ENCODE measurements around the gene USP17L21. TPM values are rescaled to one million over a fixed set of nuclear protein-coding genes. Genes with fewer than 3 reads are reported as not detected.
"Not testable (repeated sequence)": the region's sequence is repeated elsewhere in the genome, so short reads cannot be mapped to it uniquely, and the experiment has no call there.

The USP17L21 gene
- total RNA-seq (2021; ENCODE audit: unreplicated experiment): not detected
- polyA plus RNA-seq (2012; ENCODE audit: insufficient read length): not detected
- Bru-seq, nascent RNA: not detected
- not detected for BruChase-seq, experiment 1, labeled RNA remaining after a 2-hour chase
- BruChase-seq, experiment 2, labeled RNA remaining after a 6-hour chase: not detected
- long read RNA-seq: 0 reads

GRCh38 chr4:9262572-9262971 is at the start of gene USP17L21:
USP17L21 (plus strand) TSS chr4:9262872; CDS start chr4:9262872, 0 bp downstream.
- ATAC-seq; H3K4me3 ChIP-seq (ENCODE audit: low read depth in 2 of 2, low read length in 2 of 2); H3K4me1 ChIP-seq (ENCODE audit: control insufficient read depth, insufficient read depth, low read length); H3K27me3 ChIP-seq (ENCODE audit: control insufficient read depth, insufficient read depth, low read length); H3K36me3 ChIP-seq (ENCODE audit: control insufficient read depth, insufficient read depth, low read length); BruUV-seq (replicated peaks); intact Hi-C loops (cut with micrococcal nuclease; ENCODE audit: unreplicated experiment); H3K27ac ChIP-seq (ENCODE audit: low read length); POLR2A ChIA-PET; H3K9me3 ChIP-seq (ENCODE audit: control insufficient read depth, insufficient read depth, low read depth, low read length); DNase-seq (ENCODE audit: low read depth, low spot score); CTCF ChIA-PET; in situ Hi-C loops (cut with HindIII; ENCODE audit: low pct_unique_long_range_greater_than_20kb, low sequenced_read_pairs): not testable (repeated sequence)

- H3K36me3 ChIP-seq (ENCODE audit: control insufficient read depth, insufficient read depth, low read length); H3K4me1 ChIP-seq (ENCODE audit: control insufficient read depth, insufficient read depth, low read length); H3K27me3 ChIP-seq (ENCODE audit: control insufficient read depth, insufficient read depth, low read length); DNase-seq (ENCODE audit: low read depth, low spot score); H3K27ac ChIP-seq (ENCODE audit: low read length); intact Hi-C loops (cut with micrococcal nuclease; ENCODE audit: unreplicated experiment); BruUV-seq (replicated peaks); POLR2A ChIA-PET; H3K9me3 ChIP-seq (ENCODE audit: control insufficient read depth, insufficient read depth, low read depth, low read length); H3K4me3 ChIP-seq (ENCODE audit: low read depth in 2 of 2, low read length in 2 of 2); in situ Hi-C loops (cut with HindIII; ENCODE audit: low pct_unique_long_range_greater_than_20kb, low sequenced_read_pairs); CTCF ChIA-PET; ATAC-seq: not testable (repeated sequence)
Measured at GRCh38 chr4:9214701-9215100, 48.0 kb upstream of the USP17L21 start.

- DNase-seq (ENCODE audit: low read depth, low spot score); H3K9me3 ChIP-seq (ENCODE audit: control insufficient read depth, insufficient read depth, low read depth, low read length); intact Hi-C loops (cut with micrococcal nuclease; ENCODE audit: unreplicated experiment); H3K4me3 ChIP-seq (ENCODE audit: low read depth in 2 of 2, low read length in 2 of 2); ATAC-seq; in situ Hi-C loops (cut with HindIII; ENCODE audit: low pct_unique_long_range_greater_than_20kb, low sequenced_read_pairs); H3K27ac ChIP-seq (ENCODE audit: low read length); H3K36me3 ChIP-seq (ENCODE audit: control insufficient read depth, insufficient read depth, low read length); H3K4me1 ChIP-seq (ENCODE audit: control insufficient read depth, insufficient read depth, low read length); H3K27me3 ChIP-seq (ENCODE audit: control insufficient read depth, insufficient read depth, low read length); CTCF ChIA-PET; POLR2A ChIA-PET; BruUV-seq (replicated peaks): not testable (repeated sequence)
Measured at GRCh38 chr4:9215105-9215504, 47.6 kb upstream of the USP17L21 start, which contains the start of gene USP17L11. USP17L11 (plus strand) TSS chr4:9215405; CDS start chr4:9215405, 0 bp downstream.

GRCh38 chr4:9219852-9220251 is 42.8 kb upstream of the USP17L21 start, which contains the start of gene USP17L12:
USP17L12 (plus strand) TSS chr4:9220152; CDS start chr4:9220152, 0 bp downstream.
- CTCF ChIA-PET; H3K9me3 ChIP-seq (ENCODE audit: control insufficient read depth, insufficient read depth, low read depth, low read length); POLR2A ChIA-PET; H3K4me1 ChIP-seq (ENCODE audit: control insufficient read depth, insufficient read depth, low read length); intact Hi-C loops (cut with micrococcal nuclease; ENCODE audit: unreplicated experiment); H3K36me3 ChIP-seq (ENCODE audit: control insufficient read depth, insufficient read depth, low read length); H3K4me3 ChIP-seq (ENCODE audit: low read depth in 2 of 2, low read length in 2 of 2); BruUV-seq (replicated peaks); H3K27ac ChIP-seq (ENCODE audit: low read length); DNase-seq (ENCODE audit: low read depth, low spot score); ATAC-seq; H3K27me3 ChIP-seq (ENCODE audit: control insufficient read depth, insufficient read depth, low read length); in situ Hi-C loops (cut with HindIII; ENCODE audit: low pct_unique_long_range_greater_than_20kb, low sequenced_read_pairs): not testable (repeated sequence)

GRCh38 chr4:9224596-9224995 is 38.1 kb upstream of the USP17L21 start, which contains the start of gene USP17L13:
USP17L13 (plus strand) TSS chr4:9224896; CDS start chr4:9224896, 0 bp downstream.
- CTCF ChIA-PET; H3K4me3 ChIP-seq (ENCODE audit: low read depth in 2 of 2, low read length in 2 of 2); H3K9me3 ChIP-seq (ENCODE audit: control insufficient read depth, insufficient read depth, low read depth, low read length); H3K27me3 ChIP-seq (ENCODE audit: control insufficient read depth, insufficient read depth, low read length); BruUV-seq (replicated peaks); ATAC-seq; H3K27ac ChIP-seq (ENCODE audit: low read length); in situ Hi-C loops (cut with HindIII; ENCODE audit: low pct_unique_long_range_greater_than_20kb, low sequenced_read_pairs); H3K4me1 ChIP-seq (ENCODE audit: control insufficient read depth, insufficient read depth, low read length); intact Hi-C loops (cut with micrococcal nuclease; ENCODE audit: unreplicated experiment); H3K36me3 ChIP-seq (ENCODE audit: control insufficient read depth, insufficient read depth, low read length); POLR2A ChIA-PET; DNase-seq (ENCODE audit: low read depth, low spot score): not testable (repeated sequence)

- POLR2A ChIA-PET; H3K36me3 ChIP-seq (ENCODE audit: control insufficient read depth, insufficient read depth, low read length); intact Hi-C loops (cut with micrococcal nuclease; ENCODE audit: unreplicated experiment); ATAC-seq; BruUV-seq (replicated peaks); H3K9me3 ChIP-seq (ENCODE audit: control insufficient read depth, insufficient read depth, low read depth, low read length); H3K27me3 ChIP-seq (ENCODE audit: control insufficient read depth, insufficient read depth, low read length); H3K4me3 ChIP-seq (ENCODE audit: low read depth in 2 of 2, low read length in 2 of 2); DNase-seq (ENCODE audit: low read depth, low spot score); H3K27ac ChIP-seq (ENCODE audit: low read length); H3K4me1 ChIP-seq (ENCODE audit: control insufficient read depth, insufficient read depth, low read length); in situ Hi-C loops (cut with HindIII; ENCODE audit: low pct_unique_long_range_greater_than_20kb, low sequenced_read_pairs); CTCF ChIA-PET: not testable (repeated sequence)
Measured at GRCh38 chr4:9230249-9230648, 32.4 kb upstream of the USP17L21 start.

- ATAC-seq; intact Hi-C loops (cut with micrococcal nuclease; ENCODE audit: unreplicated experiment): not testable (repeated sequence)
Measured at GRCh38 chr4:9234085-9234484, 28.6 kb upstream of the USP17L21 start, which contains the start of gene USP17L15. USP17L15 (plus strand) TSS chr4:9234385; CDS start chr4:9234385, 0 bp downstream.

More at GRCh38 chr4:9234085-9234484, 28.6 kb upstream of the USP17L21 start, which contains the start of gene USP17L15:
- H3K9me3 ChIP-seq (ENCODE audit: control insufficient read depth, insufficient read depth, low read depth, low read length); POLR2A ChIA-PET; H3K4me1 ChIP-seq (ENCODE audit: control insufficient read depth, insufficient read depth, low read length); H3K27ac ChIP-seq (ENCODE audit: low read length); CTCF ChIA-PET; in situ Hi-C loops (cut with HindIII; ENCODE audit: low pct_unique_long_range_greater_than_20kb, low sequenced_read_pairs); H3K27me3 ChIP-seq (ENCODE audit: control insufficient read depth, insufficient read depth, low read length); H3K36me3 ChIP-seq (ENCODE audit: control insufficient read depth, insufficient read depth, low read length); BruUV-seq (replicated peaks); DNase-seq (ENCODE audit: low read depth, low spot score); H3K4me3 ChIP-seq (ENCODE audit: low read depth in 2 of 2, low read length in 2 of 2): not testable (repeated sequence)
